Loucy (cell line): ENCODE data around the gene ZFAND3.

ENCODE experiments used
- EZH2phosphoT487 ChIP-seq: fragments of 200-600 bp; IDR thresholded peaks from 2 replicates; pipeline ENCODE4 v1.6.1; 2018; ENCODE audit warnings: antibody characterized with exemption, mild to moderate bottlenecking, moderate library complexity, borderline replicate concordance
- TF ChIP-seq, protein P1 (sequence below): fragments of 200-600 bp; sonication (generic); conservative IDR thresholded peaks from 2 replicates; pipeline ENCODE4 v1.5.1; 2014; ENCODE audit warnings: mild to moderate bottlenecking, antibody characterized with exemption, low read length

DNA sequence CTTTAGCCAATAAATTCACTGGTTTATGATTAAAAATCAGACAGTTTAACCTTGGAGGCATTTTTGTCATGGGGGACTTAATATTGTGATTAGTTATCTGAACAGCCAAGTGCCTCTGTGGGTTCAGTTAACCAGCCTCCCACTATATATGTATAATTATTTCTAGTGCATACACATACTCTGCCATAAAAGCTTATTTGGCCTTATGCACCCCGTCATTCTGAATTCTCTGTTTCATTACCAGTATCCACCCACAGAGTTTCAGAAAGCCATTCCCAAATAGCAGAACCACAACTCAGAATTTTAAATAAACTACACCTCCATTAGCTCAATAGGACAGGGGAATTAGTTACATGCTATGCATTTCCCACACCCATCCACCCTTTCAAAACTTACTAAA lies 279.7 kb downstream of the ZFAND3 start:
- TF ChIP-seq, protein P1, sequence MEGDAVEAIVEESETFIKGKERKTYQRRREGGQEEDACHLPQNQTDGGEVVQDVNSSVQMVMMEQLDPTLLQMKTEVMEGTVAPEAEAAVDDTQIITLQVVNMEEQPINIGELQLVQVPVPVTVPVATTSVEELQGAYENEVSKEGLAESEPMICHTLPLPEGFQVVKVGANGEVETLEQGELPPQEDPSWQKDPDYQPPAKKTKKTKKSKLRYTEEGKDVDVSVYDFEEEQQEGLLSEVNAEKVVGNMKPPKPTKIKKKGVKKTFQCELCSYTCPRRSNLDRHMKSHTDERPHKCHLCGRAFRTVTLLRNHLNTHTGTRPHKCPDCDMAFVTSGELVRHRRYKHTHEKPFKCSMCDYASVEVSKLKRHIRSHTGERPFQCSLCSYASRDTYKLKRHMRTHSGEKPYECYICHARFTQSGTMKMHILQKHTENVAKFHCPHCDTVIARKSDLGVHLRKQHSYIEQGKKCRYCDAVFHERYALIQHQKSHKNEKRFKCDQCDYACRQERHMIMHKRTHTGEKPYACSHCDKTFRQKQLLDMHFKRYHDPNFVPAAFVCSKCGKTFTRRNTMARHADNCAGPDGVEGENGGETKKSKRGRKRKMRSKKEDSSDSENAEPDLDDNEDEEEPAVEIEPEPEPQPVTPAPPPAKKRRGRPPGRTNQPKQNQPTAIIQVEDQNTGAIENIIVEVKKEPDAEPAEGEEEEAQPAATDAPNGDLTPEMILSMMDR, result no peak
- no peak for TF ChIP-seq EZH2phosphoT487
